RCC 7860 (cell line): ENCODE measurements around the gene ADAMTS14.

Experiments
- DNase-seq: peaks from one replicate; pipeline ENCODE4 v3.0.0-alpha.2; 2015; ENCODE audit warnings: low spot score
- FAIRE-seq: peaks from 2 replicates; lab custom pipeline; 2012; peaks lifted over from hg19 to GRCh38; lab: Jason Lieb, UNC

ADAMTS14 gene

GRCh38 chr10:70688828-70689227, 16.5 kb downstream of the ADAMTS14 start:
- DNase-seq: no peak
- FAIRE-seq: no peak

GRCh38 chr10:70689661-70690060, 17.4 kb downstream of the ADAMTS14 start:
- FAIRE-seq: no peak

DNA sequence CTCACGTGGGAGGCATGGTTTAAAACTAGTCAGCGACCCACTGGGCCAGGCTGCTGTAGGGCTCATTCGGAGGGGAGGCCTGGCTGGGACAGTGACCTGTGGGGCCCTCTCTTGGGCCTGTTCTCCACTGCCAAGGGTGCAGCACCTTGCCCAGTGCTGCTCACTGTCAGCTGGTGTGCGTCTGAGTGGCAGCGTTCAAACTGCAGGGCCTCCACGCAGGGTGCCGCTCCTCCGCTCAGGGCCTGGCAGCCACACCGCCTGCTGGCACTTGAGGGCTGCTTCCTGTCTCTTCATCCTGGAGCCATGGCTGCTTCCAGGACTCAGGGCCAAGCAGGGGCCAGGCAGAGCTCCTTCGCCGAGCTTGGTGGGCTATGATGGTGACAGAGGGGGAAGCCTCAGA, 18.3 kb downstream of the ADAMTS14 start:
- FAIRE-seq: no peak
- DNase-seq: no peak

More at GRCh38 chr10:70689661-70690060, 17.4 kb downstream of the ADAMTS14 start:
- no peak for DNase-seq

GRCh38 chr10:70691611-70692010, 19.3 kb downstream of the ADAMTS14 start:
- no peak for DNase-seq
- FAIRE-seq: no peak

DNA sequence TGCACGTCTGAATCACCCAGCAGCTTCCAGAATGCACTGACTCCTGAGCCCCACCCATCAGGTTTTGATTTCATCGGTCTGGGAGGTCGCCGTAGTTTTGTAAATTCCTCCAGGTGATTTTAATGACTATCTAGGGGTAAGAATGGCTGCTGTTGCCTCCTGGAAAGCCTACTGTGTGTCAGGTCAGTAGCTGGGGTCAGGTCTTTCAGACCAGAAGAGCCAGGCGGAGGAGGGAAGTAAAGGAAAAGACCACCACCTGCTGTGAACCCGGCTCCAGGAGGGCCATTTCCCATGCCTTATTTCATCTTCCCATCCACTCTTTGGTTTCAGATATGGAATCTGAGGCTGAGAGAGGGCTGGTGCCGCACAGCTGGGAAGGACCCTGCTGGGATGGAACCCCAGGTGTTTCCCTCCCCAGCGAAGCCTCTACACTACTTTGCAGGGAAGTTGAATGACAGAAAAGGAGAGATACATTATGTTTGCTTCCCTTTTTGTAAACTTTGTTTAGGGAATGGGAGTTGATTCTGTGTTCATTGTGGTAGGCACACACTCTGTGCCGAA, 19.8 kb downstream of the ADAMTS14 start:
- no peak for FAIRE-seq
- DNase-seq: no peak

- no peak for FAIRE-seq
These were observed 21.5 kb downstream of the ADAMTS14 start for GRCh38 chr10:70693619-70694335.

GRCh38 chr10:70694418-70695141, 22.3 kb downstream of the ADAMTS14 start:
- DNase-seq (no peak), FAIRE-seq (no peak)

More at GRCh38 chr10:70693619-70694335, 21.5 kb downstream of the ADAMTS14 start:
- no peak for DNase-seq

- FAIRE-seq: no peak
- no peak for DNase-seq
These were observed 23.1 kb downstream of the ADAMTS14 start for GRCh38 chr10:70695241-70696030.

DNA sequence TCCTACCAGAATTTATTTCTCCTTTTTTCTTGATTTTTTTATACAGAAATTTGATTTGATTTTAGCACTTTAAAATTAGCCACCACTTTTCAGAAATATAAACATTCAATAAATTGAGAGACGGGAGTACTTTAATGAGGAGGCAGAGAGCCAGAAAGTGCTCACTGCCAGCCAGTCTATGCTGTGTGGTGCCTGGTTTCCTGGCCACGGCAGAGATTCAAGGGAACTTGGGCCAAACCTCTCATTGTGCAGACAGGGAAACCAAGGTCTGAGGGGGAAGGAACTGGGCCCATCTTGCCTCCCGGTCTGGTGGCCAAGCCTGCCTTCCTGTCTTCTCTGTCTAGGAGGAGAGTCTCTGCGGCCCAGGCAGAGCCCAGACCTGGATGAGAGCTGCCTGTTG, 25.9 kb downstream of the ADAMTS14 start:
- DNase-seq (no peak), FAIRE-seq (no peak)

- FAIRE-seq (no peak), DNase-seq (no peak)
These were observed 26.9 kb downstream of the ADAMTS14 start for GRCh38 chr10:70699063-70699658.

GRCh38 chr10:70699659-70700174, 27.4 kb downstream of the ADAMTS14 start:
- FAIRE-seq (no peak), DNase-seq (no peak)

DNA sequence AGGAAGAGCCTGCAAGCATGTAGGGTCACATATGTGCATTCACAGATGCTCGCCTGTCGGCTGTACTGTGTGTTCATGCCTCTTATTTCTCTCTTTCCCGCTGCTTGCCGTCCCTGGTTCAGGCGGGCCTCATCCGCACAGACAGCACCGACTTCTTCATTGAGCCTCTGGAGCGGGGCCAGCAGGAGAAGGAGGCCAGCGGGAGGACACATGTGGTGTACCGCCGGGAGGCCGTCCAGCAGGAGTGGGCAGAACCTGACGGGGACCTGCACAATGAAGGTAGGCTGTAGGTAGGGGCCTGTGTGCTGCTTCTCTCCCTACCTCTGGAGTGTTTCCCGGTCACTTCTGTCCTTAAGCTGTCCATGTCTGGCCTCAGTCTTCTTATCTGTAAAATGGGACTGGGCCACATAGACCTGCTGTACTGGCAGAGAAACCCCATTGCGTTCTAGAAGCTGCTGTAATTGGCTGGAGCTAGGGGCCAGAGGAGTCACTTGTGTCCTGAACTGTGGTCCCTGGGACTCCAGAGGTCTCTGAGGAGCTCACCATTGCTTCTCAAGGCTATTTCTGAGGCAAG, 30.0 kb downstream of the ADAMTS14 start:
- FAIRE-seq (no peak), DNase-seq (no peak)

DNA sequence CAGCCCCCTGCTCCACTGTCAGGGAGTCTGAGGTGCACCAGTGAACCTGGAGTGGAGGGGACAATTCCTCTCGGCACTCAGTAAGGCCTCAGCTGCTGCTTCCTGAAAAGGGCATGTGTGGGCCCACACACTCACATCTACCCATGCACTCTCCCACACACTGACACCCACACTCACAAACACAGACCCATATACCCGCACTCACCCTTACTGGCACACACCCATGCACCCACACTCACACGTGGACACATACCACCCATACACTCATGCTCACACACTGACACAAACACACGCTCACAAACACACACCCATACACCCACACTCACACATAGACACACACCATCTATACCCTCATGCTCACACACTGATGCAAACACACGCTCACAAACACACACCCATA, 31.9 kb downstream of the ADAMTS14 start:
- no peak for FAIRE-seq
- DNase-seq: no peak

DNA sequence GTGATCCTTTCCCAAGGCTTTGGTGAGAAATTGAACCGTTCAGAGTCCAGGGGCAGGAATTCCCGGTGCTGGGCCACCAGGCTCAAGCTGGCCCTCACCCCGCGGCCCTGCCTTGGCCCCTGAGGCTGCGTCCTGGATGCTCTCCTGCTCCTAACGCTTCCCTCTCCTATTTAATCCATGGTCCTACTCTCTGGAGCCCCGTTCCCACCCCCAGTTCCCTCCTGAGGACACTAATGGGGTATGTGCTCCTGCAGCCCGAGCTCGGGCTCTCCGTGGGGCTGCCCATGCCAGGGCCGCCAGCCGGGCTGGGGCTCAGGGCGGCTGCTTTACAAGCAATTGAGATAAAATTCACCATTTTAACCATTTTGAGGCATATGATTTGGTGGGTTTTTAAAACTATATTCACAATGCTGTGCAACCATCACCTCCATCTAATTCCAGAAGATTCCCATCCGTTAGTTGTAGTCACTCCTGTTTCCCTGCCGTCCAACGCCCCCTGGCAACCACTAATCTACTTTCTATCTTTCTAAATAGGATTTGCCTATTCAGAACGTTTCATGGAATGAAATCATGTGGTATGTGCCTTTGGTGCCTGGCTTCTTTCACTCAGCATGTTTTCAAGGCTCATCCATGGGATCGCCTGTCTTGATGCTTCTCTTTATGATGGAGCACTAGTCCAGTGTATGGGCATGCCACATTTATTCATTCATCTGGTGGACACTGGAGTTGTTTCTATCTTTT, 33.0 kb downstream of the ADAMTS14 start:
- FAIRE-seq (no peak), DNase-seq (no peak)

GRCh38 chr10:70711177-70711576, 38.9 kb downstream of the ADAMTS14 start:
- no peak for DNase-seq
- FAIRE-seq: no peak

- DNase-seq: no peak
- FAIRE-seq: no peak
These were observed 39.6 kb downstream of the ADAMTS14 start for GRCh38 chr10:70711911-70712310.

GRCh38 chr10:70714245-70714644, 41.9 kb downstream of the ADAMTS14 start:
- DNase-seq: no peak
- FAIRE-seq: no peak

DNA sequence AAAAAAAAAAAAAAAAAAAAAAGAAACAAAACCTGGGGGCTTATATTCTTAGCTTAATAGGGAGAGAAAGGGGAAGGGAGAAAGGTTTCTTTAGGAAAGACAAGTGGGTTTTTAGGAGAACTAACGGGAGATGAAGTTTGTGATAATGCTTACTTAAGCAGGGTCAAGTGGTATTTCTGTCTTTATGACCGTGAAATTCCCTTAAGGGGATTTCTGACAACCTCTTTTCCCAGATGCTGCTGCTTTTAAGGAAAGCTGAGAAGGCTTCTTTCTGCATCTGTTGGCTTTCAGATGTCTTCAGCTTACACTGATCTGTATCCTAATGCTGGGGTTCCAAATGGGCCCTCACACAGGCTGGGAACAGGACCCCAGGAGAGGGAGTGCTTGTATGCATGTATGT, 42.6 kb downstream of the ADAMTS14 start:
- no peak for FAIRE-seq
- no peak for DNase-seq
